NCI-H2171 (cell line): Measurements from ENCODE around the gene RNF220.
"Not testable (repeated sequence)": the region's sequence is repeated elsewhere in the genome, so short reads cannot be mapped to it uniquely, and the experiment has no call there.

Experiments used
- DNase-seq: peaks from one replicate; lab custom pipeline; 2025; lab: John Stamatoyannopoulos, UW

The RNF220 gene

GRCh38 chr1:44549510-44549909 lies 144.5 kb downstream of the RNF220 start:
- DNase-seq, result no peak

DNA sequence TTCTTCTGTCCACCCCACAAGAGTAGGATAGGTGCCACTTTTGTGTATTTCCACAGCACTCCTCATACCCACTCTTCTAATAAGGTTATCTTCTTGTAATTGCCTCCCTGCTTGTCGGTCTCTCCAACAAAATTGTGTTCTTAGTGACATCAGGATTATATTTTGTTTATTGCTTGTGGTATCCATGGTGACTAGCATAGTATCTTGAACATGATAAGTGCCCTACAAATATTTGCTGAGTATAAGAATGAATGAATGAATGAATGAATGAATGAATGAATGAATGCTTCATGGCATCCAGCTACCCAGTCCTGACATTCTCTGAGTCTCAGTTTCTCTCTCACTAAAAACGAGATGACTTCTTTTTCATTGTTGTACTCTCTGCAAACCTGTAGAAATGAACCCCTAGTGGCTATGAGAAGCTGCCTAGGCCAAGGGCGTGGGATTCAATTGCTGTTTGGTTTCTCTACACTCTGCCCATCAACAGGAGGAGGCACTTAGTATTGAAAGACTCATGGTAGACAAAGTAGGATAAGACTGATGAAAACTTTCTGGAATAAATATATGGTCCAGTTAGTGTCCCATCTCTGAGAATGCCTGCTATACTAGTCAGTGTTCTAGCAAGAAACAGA lies 148.2 kb downstream of the RNF220 start:
- DNase-seq, result no peak

DNA sequence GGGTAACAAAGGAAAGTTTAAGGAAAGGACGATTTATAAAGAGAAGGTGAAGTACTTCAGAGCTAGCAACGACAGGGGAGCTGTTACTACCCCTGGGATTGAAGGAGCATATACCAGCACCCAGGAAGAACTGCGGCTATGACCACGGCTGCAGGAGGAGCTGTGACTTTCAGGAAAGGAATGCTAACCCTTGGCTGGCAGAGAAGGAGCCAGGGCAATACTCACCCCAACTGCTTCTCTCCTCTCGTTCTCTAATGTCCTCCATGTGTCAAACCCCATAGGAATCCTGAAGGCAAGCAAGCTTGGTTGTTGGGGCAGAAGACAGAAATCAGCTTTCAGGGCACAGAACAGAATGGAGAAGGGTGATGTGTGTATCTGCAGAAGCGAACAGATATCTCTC lies 148.7 kb downstream of the RNF220 start:
- DNase-seq, result no peak

DNA sequence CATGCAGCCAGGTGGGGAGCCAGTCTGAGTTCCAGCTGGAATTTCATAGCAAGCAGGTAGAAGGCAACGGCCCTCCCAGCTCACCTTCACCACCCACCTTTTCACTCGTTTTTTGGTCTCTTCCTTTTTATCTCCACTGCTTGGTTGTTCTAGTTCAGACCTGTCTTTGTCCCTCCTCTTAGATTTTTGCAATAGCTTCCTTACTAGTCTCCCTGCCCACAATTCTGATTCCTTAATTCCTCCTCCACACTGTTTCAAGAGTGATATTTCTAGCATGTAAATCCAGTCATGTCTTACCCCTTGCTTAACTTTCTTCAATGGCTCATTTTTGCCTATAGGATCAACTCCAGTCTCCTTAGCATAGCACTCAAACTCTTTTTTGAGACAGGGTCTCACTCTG lies 149.7 kb downstream of the RNF220 start:
- no peak for DNase-seq

DNA sequence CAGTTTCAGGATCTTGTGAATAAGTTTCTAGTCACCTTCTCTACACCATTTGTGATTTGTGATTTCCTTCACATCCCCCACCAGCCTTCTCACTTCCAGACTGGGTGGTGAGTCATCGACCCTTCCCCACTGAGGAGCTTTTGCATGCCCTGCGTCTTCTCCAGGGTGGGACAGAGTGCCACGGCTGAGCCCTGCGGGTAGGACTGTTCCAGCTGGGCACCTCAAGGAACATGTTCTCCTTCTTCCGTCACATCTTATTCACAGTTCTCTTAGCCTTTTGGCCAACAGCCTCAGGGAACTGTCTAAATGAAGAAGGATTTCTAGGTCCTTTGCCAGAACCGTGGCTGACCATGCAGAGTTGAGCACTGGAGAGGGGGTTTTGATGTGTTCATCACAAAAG lies 152.7 kb downstream of the RNF220 start:
- no peak for DNase-seq

GRCh38 chr1:44558883-44559282 lies 153.8 kb downstream of the RNF220 start:
- no peak for DNase-seq

- DNase-seq, result no peak
These were observed 154.3 kb downstream of the RNF220 start for GRCh38 chr1:44559330-44559729.

DNA sequence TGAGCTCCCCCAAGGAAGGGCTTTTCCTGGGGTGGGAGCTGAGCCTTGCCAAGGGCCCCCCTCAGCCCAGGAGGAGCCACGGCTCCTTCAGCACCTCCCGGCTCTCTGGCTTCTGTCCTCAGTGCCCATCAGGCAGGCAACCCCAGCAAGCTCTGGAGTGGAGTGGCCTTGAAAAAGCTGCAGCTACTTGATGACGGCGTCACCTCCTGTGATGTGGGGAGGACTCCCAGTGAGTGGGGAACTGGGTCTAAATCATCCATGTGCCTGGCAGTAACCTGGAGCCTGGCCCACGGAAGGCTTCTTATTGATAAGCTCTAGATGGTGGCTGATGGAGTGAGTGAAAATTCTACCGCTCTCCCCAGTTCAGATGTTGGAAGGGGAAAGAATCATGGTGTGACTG lies 154.9 kb downstream of the RNF220 start:
- DNase-seq, result no peak

GRCh38 chr1:44560696-44561095 lies 155.6 kb downstream of the RNF220 start:
- DNase-seq, result not testable (repeated sequence)

DNA sequence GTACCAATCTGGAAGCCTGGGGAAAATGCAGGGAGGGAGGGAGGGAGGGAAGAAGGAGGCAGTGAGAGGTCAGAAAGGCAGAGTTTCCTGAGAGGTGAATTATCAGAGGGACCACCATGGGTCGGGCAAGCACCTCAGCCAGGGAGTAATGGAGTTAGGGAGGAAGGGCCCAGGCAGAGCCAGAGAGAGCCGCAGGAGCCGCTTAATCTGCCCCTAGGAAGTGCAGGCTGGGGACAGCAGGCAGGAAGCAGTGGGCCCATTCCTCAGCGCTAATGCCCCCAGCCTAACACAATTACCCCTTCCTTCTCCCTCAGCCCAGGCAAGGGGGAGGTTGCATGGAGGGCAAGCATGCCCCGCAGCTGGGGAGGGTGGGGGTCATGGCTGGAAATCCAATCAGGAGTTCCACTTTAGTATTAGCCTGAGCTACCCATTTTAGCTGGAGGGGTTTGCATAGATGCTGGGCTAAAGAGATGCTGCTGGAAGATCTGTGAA lies 160.2 kb downstream of the RNF220 start:
- no peak for DNase-seq

DNA sequence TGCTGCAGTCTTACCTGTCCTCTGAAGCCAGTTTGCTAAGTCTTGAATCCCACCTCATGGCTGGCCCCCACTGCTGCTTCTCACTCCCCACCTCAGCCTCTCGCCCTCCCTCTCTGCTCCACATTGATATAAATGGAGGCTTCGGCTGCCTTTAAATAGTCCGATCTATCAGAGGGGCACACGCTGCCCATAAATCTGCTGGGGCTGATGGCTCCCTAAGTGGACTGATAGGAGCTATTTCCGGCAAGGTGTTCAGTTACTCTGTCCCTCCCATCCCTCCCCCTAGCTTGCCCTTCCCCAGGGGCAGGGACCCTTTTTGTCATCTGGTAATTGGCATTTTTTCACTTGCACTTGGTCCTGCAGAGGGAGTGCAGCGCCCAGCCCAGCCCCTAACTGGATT lies 160.8 kb downstream of the RNF220 start:
- DNase-seq, result no peak

GRCh38 chr1:44566281-44567046 lies 161.4 kb downstream of the RNF220 start:
- DNase-seq, result peak; percentile 9

DNA sequence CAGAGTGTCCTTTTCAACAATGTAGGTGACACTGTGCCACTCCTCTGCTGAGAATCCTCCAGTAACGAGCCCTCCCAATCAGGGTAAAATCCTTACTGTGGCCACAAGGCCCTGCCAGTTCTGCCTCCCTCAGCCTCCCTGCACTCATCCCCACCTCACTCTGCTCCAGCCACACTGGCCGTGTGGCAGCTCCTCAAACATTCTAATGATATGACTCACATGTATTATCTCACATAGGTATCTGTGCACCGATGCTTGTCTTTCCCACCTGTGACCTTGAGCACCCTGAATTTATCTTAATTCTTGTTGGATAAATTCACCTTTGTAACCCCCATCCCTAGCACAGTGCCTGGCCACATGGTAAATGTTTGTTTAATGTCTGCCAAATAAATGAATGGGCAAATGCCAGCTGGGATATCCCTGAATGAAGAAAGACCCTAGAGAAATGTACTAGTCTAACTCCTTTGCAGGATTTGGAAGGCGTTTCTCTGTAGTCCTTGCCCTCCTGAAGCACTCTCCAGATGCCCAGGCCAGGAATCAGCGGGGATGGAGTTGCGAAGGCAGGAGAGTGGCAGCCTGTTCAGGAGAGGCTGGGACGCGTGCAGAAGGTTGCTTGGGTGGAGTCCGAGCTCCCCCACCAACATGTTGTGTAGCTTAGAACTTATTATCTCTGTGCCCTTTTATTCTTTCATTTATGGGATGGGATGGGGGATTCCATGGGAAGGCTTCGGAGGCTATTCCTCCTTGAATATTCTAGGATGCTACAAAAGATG lies 163.3 kb downstream of the RNF220 start:
- no peak for DNase-seq

- no peak for DNase-seq
These were observed 164.4 kb downstream of the RNF220 start for GRCh38 chr1:44569491-44569890.

DNA sequence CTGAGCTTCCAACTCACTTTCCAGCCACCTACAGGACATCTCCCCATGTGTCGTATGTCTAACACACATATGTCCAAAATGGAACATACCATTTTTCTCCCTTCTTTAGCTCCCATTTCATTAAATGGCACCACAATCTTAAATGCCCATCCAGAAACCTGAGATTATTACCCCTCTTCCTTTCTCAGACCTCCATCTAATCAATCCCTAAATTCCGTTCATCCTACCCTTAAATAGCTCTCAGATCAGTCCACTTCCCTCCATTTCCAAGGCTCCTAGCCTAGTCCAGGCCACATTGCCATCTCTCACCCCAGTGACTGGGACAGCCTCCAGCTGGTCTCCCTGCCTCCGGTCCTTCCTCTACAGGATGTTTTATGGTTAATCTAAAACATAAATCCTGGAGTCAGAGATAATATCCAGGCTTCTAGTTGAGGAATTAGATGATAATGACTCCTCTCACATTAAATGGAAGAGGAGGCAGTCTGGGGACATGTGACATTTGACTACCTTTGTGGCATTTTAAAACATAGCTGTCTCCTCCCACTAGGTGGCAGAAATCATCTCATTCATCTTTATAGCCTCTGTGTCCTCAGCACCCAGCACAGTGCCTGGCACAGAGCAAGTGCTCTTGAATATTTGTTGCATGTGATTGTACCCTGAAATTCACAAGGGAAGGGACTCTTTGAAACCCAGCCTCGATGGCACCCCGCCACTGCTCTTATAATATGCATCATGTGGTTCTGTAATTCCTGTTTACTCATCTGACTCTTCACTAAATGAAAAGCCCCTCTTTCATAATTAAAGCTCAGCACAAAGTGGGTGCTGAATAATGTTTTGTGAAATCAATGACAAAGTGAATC lies 166.9 kb downstream of the RNF220 start:
- no peak for DNase-seq

- no peak for DNase-seq
These were observed 167.5 kb downstream of the RNF220 start for GRCh38 chr1:44572572-44572879.

- no peak for DNase-seq
These were observed 170.3 kb downstream of the RNF220 start for GRCh38 chr1:44575396-44575795.

- DNase-seq, result no peak
These were observed 171.5 kb downstream of the RNF220 start for GRCh38 chr1:44576456-44577150.

- DNase-seq, result no peak
These were observed 176.2 kb downstream of the RNF220 start for GRCh38 chr1:44581205-44581604.

DNA sequence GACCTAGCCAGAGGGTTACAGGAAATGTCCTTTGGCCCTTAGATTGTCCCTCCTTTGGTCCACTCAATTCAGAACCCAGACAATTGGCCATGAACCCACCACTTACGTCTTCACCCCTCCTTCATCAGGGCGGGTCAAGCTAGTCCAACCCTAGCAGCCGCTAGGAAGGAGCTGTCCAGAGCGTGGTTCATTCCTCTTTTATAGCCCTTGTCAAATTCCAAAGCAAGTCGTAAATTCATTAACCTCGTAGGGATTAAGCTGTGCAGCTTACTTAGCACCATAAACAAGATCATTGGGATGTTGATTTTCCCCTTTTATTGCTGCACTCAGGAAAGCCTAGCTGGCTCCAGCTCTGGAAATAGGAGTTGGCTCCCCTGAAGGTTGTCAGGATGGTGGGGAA lies 179.1 kb downstream of the RNF220 start:
- no peak for DNase-seq

GRCh38 chr1:44585315-44585920 lies 180.4 kb downstream of the RNF220 start:
- no peak for DNase-seq
